Measurements from ENCODE around the gene UBE2J2.

GRCh38 chr1:1291023-1291528 is 17.4 kb upstream of the UBE2J2 start:
- TF ChIP-seq, protein P1, sequence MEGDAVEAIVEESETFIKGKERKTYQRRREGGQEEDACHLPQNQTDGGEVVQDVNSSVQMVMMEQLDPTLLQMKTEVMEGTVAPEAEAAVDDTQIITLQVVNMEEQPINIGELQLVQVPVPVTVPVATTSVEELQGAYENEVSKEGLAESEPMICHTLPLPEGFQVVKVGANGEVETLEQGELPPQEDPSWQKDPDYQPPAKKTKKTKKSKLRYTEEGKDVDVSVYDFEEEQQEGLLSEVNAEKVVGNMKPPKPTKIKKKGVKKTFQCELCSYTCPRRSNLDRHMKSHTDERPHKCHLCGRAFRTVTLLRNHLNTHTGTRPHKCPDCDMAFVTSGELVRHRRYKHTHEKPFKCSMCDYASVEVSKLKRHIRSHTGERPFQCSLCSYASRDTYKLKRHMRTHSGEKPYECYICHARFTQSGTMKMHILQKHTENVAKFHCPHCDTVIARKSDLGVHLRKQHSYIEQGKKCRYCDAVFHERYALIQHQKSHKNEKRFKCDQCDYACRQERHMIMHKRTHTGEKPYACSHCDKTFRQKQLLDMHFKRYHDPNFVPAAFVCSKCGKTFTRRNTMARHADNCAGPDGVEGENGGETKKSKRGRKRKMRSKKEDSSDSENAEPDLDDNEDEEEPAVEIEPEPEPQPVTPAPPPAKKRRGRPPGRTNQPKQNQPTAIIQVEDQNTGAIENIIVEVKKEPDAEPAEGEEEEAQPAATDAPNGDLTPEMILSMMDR (IDR thresholded peaks at IDR 0.05 in 8 of 11, conservative IDR thresholded peaks at IDR 0.05 in 3 of 11), result no peak
- TF ChIP-seq POLR2A (IDR thresholded peaks at IDR 0.05), result no peak

All from spleen (tissue), 7 donors.